ENCODE data around the gene PSMF1.
A peak's percentile ranks its signal among the peaks of the same experiment; 100 is the strongest.

The PSMF1 gene

GRCh38 chr20:1166948-1167720, 48.7 kb downstream of the PSMF1 start:
- no peak for DNase-seq

GRCh38 chr20:1169224-1169623, 50.8 kb downstream of the PSMF1 start:
- DNase-seq = no peak

GRCh38 chr20:1171461-1172093, 53.2 kb downstream of the PSMF1 start:
- DNase-seq = no peak

GRCh38 chr20:1173698-1174097, 55.3 kb downstream of the PSMF1 start:
- DNase-seq = no peak

GRCh38 chr20:1174787-1175186, 56.4 kb downstream of the PSMF1 start:
- no peak for DNase-seq

- DNase-seq = no peak
Observed at GRCh38 chr20:1177680-1178079, 59.3 kb downstream of the PSMF1 start.

GRCh38 chr20:1178103-1178502, 59.7 kb downstream of the PSMF1 start:
- no peak for DNase-seq

- DNase-seq = no peak
Observed at GRCh38 chr20:1178623-1179022, 60.2 kb downstream of the PSMF1 start.

- no peak for DNase-seq
Observed at GRCh38 chr20:1180949-1181348, 62.5 kb downstream of the PSMF1 start.

- no peak for DNase-seq
Observed at GRCh38 chr20:1182106-1182505, 63.7 kb downstream of the PSMF1 start.

GRCh38 chr20:1183153-1183552, 64.8 kb downstream of the PSMF1 start:
- no peak for DNase-seq

- DNase-seq = no peak
Observed at GRCh38 chr20:1184260-1184637, 65.8 kb downstream of the PSMF1 start.

- DNase-seq = no peak
Observed at GRCh38 chr20:1184638-1185315, 66.4 kb downstream of the PSMF1 start, which contains the start of gene TMEM74B. TSS of gene TMEM74B (minus strand) at chr20:1184981. CDS start at chr20:1183801, 1,180 bp downstream.

- no peak for DNase-seq
Observed at GRCh38 chr20:1185316-1185741, 66.9 kb downstream of the PSMF1 start.

- peak; percentile 24 to 42 for DNase-seq
Observed at GRCh38 chr20:1185790-1186334, 67.5 kb downstream of the PSMF1 start.

GRCh38 chr20:1186367-1186991, 68.1 kb downstream of the PSMF1 start:
- no peak for DNase-seq

- DNase-seq = no peak
Observed at GRCh38 chr20:1187605-1188171, 69.3 kb downstream of the PSMF1 start.

- DNase-seq = no peak
Observed at GRCh38 chr20:1188347-1188746, 69.9 kb downstream of the PSMF1 start.

- DNase-seq = no peak
Observed at GRCh38 chr20:1189827-1190226, 71.4 kb downstream of the PSMF1 start.

- no peak for DNase-seq
Observed at GRCh38 chr20:1190847-1191246, 72.4 kb downstream of the PSMF1 start.

GRCh38 chr20:1191299-1191698, 72.9 kb downstream of the PSMF1 start:
- DNase-seq = no peak

- no peak for DNase-seq
Observed at GRCh38 chr20:1195226-1195625, 76.8 kb downstream of the PSMF1 start.

- DNase-seq = no peak
Observed at GRCh38 chr20:1196634-1197033, 78.2 kb downstream of the PSMF1 start.

Data from stimulated activated CD4-positive, alpha-beta T cell treated with anti-CD3 and anti-CD28 coated beads, Interleukin-4, amount 100 ng/mL, for 4 hours (primary cell).